GM04503 (cell line): Measurements from ENCODE around the gene TAB2.

Experiments
- DNase-seq: peaks from one replicate; pipeline ENCODE4 v3.0.0-alpha.2; 2012; ENCODE audit warnings: low read depth

Gene TAB2

DNA sequence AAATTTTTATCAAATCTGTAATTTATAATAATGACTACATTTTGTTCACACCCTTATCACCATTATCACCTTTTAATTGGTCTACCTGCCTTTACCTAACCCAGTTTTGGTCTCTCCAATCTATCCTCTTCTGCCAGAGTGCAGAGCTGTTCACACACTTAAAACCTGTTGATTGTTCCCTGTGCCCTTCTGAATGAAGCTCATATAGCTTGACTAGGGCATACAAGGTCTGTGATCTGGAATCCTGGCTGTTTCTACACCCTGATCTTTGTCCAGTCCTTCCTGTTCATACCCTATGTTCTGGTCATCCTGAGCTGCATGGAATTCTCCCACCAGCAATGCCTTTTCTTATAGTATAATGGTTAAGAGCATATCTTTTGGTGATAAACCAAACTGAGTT is 53.6 kb downstream of the TAB2 start:
- no peak for DNase-seq

GRCh38 chr6:149372062-149372461 is 54.5 kb downstream of the TAB2 start:
- no peak for DNase-seq

GRCh38 chr6:149373511-149373910 is 56.0 kb downstream of the TAB2 start:
- no peak for DNase-seq

- DNase-seq, result no peak
These were observed 62.5 kb downstream of the TAB2 start for GRCh38 chr6:149379977-149380376.

DNA sequence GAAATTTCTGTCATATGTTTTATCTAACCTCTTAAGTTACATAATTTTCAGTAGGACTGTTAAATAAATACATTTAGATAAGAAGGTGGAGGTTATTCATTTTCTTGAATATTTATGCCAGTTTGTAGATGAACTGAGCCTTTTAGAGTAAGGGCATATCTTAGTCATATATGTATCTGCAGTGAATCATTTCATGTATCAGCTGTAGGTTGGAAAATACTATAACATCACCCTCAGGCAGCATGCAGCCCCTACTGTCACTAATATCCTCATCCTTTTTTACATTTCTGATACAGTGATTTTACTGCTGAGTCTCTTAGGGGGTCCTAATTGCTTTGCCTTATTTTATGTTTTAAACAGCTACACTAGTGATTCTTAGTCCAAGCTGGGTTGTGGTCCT is 63.0 kb downstream of the TAB2 start:
- DNase-seq, result no peak

DNA sequence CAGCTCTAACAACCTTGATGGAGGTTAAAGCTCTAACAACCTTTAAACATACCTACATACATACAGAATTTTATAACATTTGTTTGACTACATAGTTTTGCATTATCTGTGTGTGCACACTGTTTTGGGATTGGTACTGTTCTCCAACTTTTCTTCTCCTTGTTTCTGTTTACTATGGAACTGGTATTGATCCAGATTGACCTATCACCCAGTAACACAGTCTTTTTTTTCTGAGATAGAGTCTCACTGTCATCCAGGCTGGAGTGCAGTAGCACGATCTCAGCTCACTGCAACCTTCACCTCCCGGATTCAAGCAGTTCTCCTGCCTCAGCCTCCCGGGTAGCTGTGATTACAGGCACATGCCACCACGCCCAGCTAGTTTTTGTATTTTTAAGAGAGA is 65.9 kb downstream of the TAB2 start:
- DNase-seq, result no peak

- DNase-seq, result no peak
These were observed 67.0 kb downstream of the TAB2 start for GRCh38 chr6:149384464-149384863.

DNA sequence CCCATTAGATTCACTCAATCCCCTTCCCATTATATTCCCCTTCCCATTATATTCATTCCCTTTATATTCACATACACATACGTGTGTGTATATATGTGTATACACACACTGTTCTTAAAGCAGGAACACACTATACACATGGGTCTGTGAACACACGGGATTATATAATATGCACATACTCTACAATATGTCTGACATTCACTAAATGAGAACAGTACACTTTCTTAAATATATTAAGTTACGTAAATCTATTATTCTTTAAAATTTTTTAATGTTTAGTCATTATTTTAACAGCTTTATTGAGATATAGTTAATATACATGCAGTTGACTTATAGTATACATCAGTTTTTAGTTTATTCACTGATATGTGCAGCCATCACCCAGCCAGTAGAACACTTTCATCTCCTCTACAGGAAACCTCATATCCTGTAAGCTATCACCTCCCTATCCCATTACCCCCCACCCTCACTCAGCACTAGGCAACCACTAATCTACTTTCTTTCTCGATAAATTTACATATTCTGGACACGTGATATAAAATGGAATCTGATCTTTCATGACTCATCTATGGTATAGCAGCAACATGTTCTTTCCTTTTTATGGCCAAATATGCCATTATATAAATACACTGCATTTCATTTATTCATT is 68.6 kb downstream of the TAB2 start:
- no peak for DNase-seq

- no peak for DNase-seq
These were observed 70.4 kb downstream of the TAB2 start for GRCh38 chr6:149387779-149388512.

DNA sequence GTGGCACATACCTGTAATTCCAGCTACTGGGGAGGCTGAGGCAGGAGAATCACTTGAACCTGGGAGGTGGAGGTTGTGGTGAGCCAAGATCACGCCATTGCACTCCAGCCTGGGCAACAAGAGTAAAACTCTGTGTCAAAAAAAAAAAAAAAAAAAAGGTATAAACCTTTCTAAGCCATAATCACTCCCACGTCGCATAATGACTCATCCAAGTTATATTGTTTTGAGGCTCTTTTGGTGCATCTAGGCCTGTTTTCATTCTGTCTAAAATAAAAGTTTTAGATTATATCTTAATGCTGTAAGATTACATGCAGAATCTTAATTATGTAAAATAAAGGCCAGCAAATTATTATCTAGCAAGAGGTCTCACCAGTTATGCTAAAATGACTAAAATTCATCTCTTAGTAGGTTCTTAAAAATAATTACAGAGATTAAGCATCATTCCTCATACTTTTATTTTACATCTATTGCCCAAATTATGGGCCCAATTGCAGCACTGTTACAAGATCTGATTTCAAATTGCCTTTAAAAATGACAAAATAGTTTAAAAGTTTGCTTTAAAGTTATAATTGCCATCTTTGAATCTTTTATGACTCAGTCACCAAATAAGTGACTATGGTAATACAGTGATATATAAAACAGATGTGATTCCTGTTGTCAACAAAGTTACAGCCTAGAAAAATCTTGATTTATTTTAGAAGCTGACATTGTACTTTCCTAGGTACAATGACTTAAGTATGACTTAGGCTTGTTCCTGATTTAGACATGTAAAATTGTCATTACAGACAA is 72.2 kb downstream of the TAB2 start:
- no peak for DNase-seq

GRCh38 chr6:149392093-149392492 is 74.6 kb downstream of the TAB2 start:
- no peak for DNase-seq

GRCh38 chr6:149392535-149392934 is 75.0 kb downstream of the TAB2 start:
- no peak for DNase-seq

DNA sequence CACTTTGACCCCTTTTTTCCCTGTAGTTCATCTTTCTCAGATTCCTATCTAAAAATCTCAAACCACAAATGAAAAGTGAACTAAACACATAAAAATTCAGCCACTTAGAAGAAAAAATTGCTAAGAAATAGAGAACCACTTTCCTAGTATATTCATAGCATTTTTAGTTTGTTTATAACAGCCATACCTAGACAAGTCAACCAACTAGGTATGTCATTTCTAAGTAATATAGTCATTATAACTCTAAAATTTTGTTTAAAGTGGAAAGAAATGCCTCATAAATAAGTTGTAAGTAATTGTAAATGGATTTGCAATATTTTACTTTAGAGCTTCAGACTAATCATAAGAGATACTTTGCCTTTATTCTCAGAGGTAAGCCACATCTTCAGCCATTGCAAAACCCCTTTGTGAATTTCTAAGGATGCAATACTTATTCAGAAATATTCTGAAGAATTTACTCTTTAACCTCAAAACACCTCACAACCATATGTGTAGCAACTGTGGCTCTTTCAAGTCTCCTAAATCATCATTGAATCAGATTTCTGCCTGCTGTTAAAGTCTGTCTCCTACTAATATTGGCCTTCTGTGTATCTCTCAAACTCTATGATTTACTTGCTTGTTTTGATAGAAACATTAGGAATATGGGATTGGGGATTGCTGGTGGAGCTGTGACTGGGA is 75.6 kb downstream of the TAB2 start:
- DNase-seq, result no peak

GRCh38 chr6:149395185-149395584 is 77.7 kb downstream of the TAB2 start:
- no peak for DNase-seq

- DNase-seq, result no peak
These were observed 79.9 kb downstream of the TAB2 start for GRCh38 chr6:149397384-149397783.

DNA sequence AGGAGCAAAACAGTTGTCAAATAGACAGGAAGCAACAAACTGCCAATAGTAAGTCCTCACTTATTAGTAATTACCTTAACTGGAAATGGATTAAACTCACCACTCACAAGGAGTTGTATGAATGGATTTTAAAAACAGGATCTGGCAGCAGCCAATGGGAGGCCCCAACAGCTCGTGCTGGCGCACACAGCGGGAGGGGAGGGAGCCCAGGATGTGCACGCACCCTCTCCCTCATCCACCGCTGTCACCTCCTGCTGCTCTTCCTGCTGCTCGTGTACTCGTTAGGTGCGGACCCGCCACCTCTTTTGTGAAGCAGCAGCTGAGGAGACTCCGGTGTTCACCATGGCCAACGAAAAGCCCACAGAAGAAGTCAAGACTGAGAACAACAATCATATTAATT is 82.5 kb downstream of the TAB2 start, which contains the start of gene SUMO4:
SUMO4 (plus strand) TSS at position 213 of the 400 bp plus-strand sequence; CDS start at position 343, 130 bp downstream.
- no peak for DNase-seq

DNA sequence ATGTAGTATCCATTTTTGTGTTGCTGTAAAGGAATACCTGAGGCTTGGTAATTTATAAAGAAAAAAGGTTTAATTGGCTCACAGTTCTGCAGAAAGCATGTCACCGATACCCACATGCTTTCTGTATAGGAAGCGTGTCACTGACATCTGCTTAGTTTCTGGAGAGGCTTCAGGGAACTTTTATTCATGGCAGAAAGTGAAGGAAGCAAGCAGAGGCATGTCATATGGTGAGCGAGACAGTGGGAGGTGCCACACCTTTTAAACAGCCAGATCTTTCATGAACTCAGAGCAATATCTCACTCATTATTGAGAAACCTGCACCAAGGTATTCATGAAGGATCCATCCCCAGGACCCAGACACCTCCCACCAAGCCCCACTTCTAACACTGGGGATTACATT is 86.0 kb downstream of the TAB2 start:
- no peak for DNase-seq

DNA sequence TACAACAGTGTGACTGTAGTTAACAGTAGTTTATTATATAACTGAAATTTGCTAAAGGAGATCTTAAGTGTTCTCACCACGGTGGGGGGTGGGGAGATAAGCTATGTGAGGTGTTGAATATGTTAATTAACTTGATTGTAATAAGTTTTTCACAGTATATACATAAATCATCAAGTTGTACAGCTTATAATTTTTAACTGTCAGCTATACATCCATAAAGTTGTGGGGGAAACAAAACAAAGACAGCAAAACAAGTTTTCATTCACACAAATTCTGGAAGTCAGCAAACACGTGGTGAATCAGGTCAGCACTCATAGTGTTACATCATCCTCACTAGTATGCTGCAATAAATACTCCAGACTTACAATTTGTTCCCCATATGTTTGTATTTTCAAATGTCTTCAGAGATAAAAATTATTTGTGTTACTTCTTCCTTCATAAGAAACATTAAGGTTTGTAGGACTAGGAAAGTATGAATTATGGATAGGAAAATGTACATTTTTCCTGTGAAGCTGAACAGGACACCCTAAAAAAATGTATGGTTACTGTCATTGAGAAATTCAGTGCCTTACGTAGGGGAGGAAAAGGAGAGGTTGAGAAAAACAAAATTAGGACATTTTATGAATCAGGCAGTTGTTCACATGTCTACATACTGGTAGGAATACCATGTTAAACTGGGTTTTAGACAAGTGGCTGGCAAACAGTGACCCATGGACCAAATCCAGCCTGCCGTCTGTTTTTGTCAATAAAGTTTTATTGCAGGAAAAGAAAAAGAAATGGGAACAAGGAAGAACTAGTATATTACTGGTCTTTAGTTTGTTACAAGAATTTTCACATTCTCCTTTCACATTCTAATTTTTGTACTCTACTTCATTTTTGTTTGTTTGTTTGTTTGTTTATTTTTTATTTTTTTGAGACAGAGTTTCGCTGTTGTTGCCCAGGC is 88.6 kb downstream of the TAB2 start:
- DNase-seq, result no peak

GRCh38 chr6:149409617-149410016 is 92.1 kb downstream of the TAB2 start:
- DNase-seq, result no peak

DNA sequence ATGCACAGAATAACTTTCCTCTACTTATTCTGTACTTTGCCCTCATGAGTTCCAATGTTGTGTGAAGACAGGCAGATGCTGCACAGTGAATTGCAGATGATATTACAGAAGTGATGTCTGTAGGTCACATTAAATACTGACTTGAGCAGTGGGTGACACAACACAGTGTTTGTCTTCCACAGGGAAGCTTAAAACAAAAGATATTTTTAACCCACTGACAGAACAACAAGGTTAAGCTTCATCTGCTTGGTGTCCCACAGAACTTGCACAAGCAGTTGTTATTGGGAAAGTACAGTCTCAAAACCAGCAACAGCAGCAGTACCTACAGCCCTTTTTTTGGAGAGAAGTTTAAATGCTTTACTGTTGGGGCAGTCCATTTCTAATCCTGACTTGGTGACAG is 93.0 kb downstream of the TAB2 start:
- DNase-seq, result no peak

GRCh38 chr6:149414009-149414408 is 96.5 kb downstream of the TAB2 start:
- no peak for DNase-seq
